G401.6 (cell line): ENCODE measurements around the gene SPRR3.
A peak's percentile ranks its signal among the peaks of the same experiment; 100 is the strongest.
"Not testable (repeated sequence)": the region's sequence is repeated elsewhere in the genome, so short reads cannot be mapped to it uniquely, and the experiment has no call there.

Source experiments
- FAIRE-seq: peaks from 2 replicates; lab custom pipeline; 2012; peaks lifted over from hg19 to GRCh38; lab: Jason Lieb, UNC

Gene SPRR3

GRCh38 chr1:152983743-152984142 is 17.8 kb upstream of the SPRR3 start, which contains the start of gene SPRR1A:
Gene SPRR1A, plus strand, starts transcription at chr1:152984081. Its CDS starts 1,150 bp downstream, at chr1:152985231.
- FAIRE-seq = no peak

GRCh38 chr1:152986578-152986977 is 15.0 kb upstream of the SPRR3 start:
- peak; percentile 80 for FAIRE-seq

GRCh38 chr1:152993186-152993585 is 8.4 kb upstream of the SPRR3 start:
- no peak for FAIRE-seq

GRCh38 chr1:152995842-152996241 is 5.7 kb upstream of the SPRR3 start:
- no peak for FAIRE-seq

GRCh38 chr1:152996633-152997400 is 4.7 kb upstream of the SPRR3 start:
- no peak for FAIRE-seq

- FAIRE-seq = no peak
These were observed 3.6 kb upstream of the SPRR3 start for GRCh38 chr1:152997901-152998300.

- FAIRE-seq = no peak
These were observed 3.1 kb upstream of the SPRR3 start for GRCh38 chr1:152998476-152998875.

GRCh38 chr1:152999818-153000217 is 1.7 kb upstream of the SPRR3 start:
- no peak for FAIRE-seq

- FAIRE-seq = no peak
These were observed 1.3 kb upstream of the SPRR3 start for GRCh38 chr1:153000294-153000693.

GRCh38 chr1:153011235-153011758 is 9.7 kb downstream of the SPRR3 start:
- not testable (repeated sequence) for FAIRE-seq

- FAIRE-seq = not testable (repeated sequence)
These were observed 20.3 kb downstream of the SPRR3 start for GRCh38 chr1:153021829-153022228.

GRCh38 chr1:153022340-153022739 is 20.8 kb downstream of the SPRR3 start:
- FAIRE-seq = not testable (repeated sequence)

- FAIRE-seq = no peak
These were observed 21.6 kb downstream of the SPRR3 start for GRCh38 chr1:153023109-153023508.

GRCh38 chr1:153024413-153024812 is 22.9 kb downstream of the SPRR3 start:
- no peak for FAIRE-seq

- FAIRE-seq = no peak
These were observed 24.2 kb downstream of the SPRR3 start for GRCh38 chr1:153025797-153026196.

- FAIRE-seq = no peak
These were observed 27.2 kb downstream of the SPRR3 start for GRCh38 chr1:153028766-153029165.

GRCh38 chr1:153030895-153031294 is 29.3 kb downstream of the SPRR3 start, which contains the start of gene SPRR1B:
Gene SPRR1B, plus strand, starts transcription at chr1:153031203. Its CDS starts 1,143 bp downstream, at chr1:153032346.
- FAIRE-seq = no peak

GRCh38 chr1:153032073-153032472 is 30.5 kb downstream of the SPRR3 start:
- FAIRE-seq = no peak

- no peak for FAIRE-seq
These were observed 31.2 kb downstream of the SPRR3 start for GRCh38 chr1:153032677-153033308.

GRCh38 chr1:153035211-153035610 is 33.7 kb downstream of the SPRR3 start:
- no peak for FAIRE-seq

- no peak for FAIRE-seq
These were observed 39.5 kb downstream of the SPRR3 start, which contains the start of gene SPRR2D for GRCh38 chr1:153040950-153041631. Gene SPRR2D, minus strand, starts transcription at chr1:153041120. Its CDS starts 774 bp downstream, at chr1:153040346.

GRCh38 chr1:153049211-153049610 is 47.7 kb downstream of the SPRR3 start:
- FAIRE-seq = no peak
